Retinal pigment epithelial cell (primary cell): ENCODE results near the gene PYGL.

Experiments used
- DNase-seq: peaks from one replicate; pipeline ENCODE4 v3.0.0-alpha.2; 2010; ENCODE audit warnings: low read depth
- H3K4me3 ChIP-seq: 2 replicates; pipeline ENCODE4 v1.5.1; 2011; ENCODE audit warnings: mild to moderate bottlenecking, low read length, control low read depth, moderate library complexity
- TF ChIP-seq, protein P1 (sequence below): conservative IDR thresholded peaks from 2 replicates; pipeline ENCODE4 v1.5.1; 2011; ENCODE audit warnings: low read depth, low read length, control low read depth, inconsistent platforms

PYGL gene

GRCh38 chr14:50943943-50944646 lies at the start of gene PYGL:
Gene PYGL (minus strand): TSS chr14:50944483. CDS start chr14:50944403, 80 bp downstream.
- DNase-seq = no peak
- TF ChIP-seq, protein P1, sequence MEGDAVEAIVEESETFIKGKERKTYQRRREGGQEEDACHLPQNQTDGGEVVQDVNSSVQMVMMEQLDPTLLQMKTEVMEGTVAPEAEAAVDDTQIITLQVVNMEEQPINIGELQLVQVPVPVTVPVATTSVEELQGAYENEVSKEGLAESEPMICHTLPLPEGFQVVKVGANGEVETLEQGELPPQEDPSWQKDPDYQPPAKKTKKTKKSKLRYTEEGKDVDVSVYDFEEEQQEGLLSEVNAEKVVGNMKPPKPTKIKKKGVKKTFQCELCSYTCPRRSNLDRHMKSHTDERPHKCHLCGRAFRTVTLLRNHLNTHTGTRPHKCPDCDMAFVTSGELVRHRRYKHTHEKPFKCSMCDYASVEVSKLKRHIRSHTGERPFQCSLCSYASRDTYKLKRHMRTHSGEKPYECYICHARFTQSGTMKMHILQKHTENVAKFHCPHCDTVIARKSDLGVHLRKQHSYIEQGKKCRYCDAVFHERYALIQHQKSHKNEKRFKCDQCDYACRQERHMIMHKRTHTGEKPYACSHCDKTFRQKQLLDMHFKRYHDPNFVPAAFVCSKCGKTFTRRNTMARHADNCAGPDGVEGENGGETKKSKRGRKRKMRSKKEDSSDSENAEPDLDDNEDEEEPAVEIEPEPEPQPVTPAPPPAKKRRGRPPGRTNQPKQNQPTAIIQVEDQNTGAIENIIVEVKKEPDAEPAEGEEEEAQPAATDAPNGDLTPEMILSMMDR = no peak
- peak within 1 kb of the TSS; percentile 77 for H3K4me3 ChIP-seq

GRCh38 chr14:50985859-50986331 lies 41.6 kb upstream of the PYGL start:
- no peak overlapping the region for H3K4me3 ChIP-seq
- no peak for DNase-seq
- TF ChIP-seq, protein P1 = no peak

- no peak for DNase-seq
- no peak overlapping the region for H3K4me3 ChIP-seq
- TF ChIP-seq, protein P1 = no peak
These were observed 41.0 kb upstream of the PYGL start for GRCh38 chr14:50985124-50985858.

- DNase-seq = no peak
- H3K4me3 ChIP-seq = no peak overlapping the region
- TF ChIP-seq, protein P1 = no peak
These were observed 39.9 kb upstream of the PYGL start for GRCh38 chr14:50984036-50984710.

DNA sequence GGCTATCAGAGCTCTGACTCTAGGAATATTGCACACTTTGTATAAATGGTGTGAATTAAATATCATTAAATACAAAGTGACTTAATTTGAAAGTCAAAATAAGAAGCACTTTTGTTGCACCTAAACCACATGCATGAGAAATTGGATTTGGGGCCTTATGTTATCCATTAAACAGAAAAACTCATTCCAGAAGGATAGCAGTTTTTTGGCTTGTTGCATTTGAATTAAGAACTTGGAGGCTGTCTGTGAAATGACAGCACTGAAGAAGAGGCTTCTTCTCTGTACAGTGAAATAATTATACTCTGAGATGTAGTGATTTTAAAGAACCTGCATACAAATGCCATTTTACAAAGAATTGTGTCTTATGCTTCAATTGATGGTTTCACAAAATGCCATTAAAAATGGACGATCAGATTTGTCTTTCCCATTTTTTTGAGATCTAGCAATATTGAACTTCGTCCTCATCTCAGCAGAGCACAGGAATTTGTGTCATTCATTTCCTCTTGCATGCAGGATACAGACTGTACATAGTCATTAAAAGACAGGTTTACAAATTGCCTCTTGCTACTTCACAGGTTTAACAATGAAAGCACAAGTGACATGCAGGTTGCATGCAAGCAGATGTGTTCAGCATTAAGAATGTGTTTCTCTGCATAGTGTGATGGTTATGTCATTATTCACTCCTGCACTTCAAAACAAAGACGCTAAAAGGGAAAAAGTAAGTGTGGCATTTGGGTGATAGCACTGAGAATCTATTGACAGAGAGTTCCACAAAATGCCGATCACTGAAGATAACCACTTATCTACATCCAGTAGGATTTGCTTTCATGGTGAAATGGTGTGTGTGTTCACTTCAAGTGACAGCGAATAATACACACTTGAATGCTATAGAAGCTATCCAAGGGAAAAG lies 35.9 kb upstream of the PYGL start:
- TF ChIP-seq, protein P1 = no peak
- DNase-seq = no peak
- H3K4me3 ChIP-seq = no peak overlapping the region

DNA sequence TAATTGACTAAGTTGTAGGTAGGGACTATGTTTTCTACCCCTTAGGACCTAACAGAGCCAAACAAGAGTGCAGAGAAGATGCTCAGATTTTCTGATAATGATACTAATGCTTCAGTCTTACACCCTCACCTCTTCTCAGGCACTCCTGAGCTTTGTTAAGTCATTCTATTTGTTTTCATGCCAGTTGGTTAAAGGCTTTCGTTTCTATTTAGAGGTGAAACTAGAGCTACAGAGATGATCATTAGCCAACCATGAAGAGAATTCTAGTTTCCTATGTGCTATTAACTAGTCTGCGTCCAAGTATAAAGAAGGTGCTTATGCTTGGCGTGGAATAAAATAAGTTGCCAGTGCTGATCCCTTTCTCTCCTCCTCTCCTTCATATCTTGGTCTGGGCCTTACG lies 34.6 kb upstream of the PYGL start:
- no peak for DNase-seq
- H3K4me3 ChIP-seq = no peak overlapping the region
- TF ChIP-seq, protein P1 = no peak
